ENCODE data around the gene BLACAT1. TPM values are rescaled to one million over a fixed set of nuclear protein-coding genes. Genes with fewer than 3 reads are reported as not detected.
A peak's percentile ranks its signal among the peaks of the same experiment; 100 is the strongest.

BLACAT1 gene
- total and polyA plus RNA-seq, 2 of the 13 experiments (the other 11 are each of a cell fraction or from before 2014, with no cell fraction given), result 1.2 to 2.8 TPM

- no peak for TF ChIP-seq MYNN (CRISPR knock-in tag; IDR thresholded peaks at IDR 0.05; ENCODE audit: low read depth)
- TF ChIP-seq NR0B2 (CRISPR knock-in tag; IDR thresholded peaks at IDR 0.05), result no peak
- TF ChIP-seq NPAS2 (CRISPR knock-in tag; IDR thresholded peaks at IDR 0.05; ENCODE audit: borderline replicate concordance), result no peak
- TF ChIP-seq MAFF (IDR thresholded peaks at IDR 0.05; ENCODE audit: low read depth, low read length), result no peak
- TF ChIP-seq, protein P1, sequence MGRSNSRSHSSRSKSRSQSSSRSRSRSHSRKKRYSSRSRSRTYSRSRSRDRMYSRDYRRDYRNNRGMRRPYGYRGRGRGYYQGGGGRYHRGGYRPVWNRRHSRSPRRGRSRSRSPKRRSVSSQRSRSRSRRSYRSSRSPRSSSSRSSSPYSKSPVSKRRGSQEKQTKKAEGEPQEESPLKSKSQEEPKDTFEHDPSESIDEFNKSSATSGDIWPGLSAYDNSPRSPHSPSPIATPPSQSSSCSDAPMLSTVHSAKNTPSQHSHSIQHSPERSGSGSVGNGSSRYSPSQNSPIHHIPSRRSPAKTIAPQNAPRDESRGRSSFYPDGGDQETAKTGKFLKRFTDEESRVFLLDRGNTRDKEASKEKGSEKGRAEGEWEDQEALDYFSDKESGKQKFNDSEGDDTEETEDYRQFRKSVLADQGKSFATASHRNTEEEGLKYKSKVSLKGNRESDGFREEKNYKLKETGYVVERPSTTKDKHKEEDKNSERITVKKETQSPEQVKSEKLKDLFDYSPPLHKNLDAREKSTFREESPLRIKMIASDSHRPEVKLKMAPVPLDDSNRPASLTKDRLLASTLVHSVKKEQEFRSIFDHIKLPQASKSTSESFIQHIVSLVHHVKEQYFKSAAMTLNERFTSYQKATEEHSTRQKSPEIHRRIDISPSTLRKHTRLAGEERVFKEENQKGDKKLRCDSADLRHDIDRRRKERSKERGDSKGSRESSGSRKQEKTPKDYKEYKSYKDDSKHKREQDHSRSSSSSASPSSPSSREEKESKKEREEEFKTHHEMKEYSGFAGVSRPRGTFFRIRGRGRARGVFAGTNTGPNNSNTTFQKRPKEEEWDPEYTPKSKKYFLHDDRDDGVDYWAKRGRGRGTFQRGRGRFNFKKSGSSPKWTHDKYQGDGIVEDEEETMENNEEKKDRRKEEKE (IDR thresholded peaks at IDR 0.05), result no peak
- TF ChIP-seq NFYB (CRISPR knock-in tag; IDR thresholded peaks at IDR 0.05), result no peak; the same call in 1 of the 2 replicates
- TF ChIP-seq CEBPB (IDR thresholded peaks at IDR 0.05; ENCODE audit: borderline replicate concordance, low read depth, low read length), result no peak
- TF ChIP-seq, protein P2, sequence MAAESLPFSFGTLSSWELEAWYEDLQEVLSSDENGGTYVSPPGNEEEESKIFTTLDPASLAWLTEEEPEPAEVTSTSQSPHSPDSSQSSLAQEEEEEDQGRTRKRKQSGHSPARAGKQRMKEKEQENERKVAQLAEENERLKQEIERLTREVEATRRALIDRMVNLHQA (CRISPR knock-in tag; IDR thresholded peaks at IDR 0.05), result no peak
- no peak for TF ChIP-seq ZBED4 (CRISPR knock-in tag; IDR thresholded peaks at IDR 0.05; ENCODE audit: borderline replicate concordance)
- no peak for TF ChIP-seq RBFOX2 (IDR thresholded peaks at IDR 0.05; ENCODE audit: low read depth, low read length)
- TF ChIP-seq, protein P3, sequence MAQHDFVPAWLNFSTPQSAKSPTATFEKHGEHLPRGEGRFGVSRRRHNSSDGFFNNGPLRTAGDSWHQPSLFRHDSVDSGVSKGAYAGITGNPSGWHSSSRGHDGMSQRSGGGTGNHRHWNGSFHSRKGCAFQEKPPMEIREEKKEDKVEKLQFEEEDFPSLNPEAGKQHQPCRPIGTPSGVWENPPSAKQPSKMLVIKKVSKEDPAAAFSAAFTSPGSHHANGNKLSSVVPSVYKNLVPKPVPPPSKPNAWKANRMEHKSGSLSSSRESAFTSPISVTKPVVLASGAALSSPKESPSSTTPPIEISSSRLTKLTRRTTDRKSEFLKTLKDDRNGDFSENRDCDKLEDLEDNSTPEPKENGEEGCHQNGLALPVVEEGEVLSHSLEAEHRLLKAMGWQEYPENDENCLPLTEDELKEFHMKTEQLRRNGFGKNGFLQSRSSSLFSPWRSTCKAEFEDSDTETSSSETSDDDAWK (CRISPR knock-in tag; IDR thresholded peaks at IDR 0.05), result no peak
- no peak for TF ChIP-seq ZNF256 (CRISPR knock-in tag; conservative IDR thresholded peaks at IDR 0.05)
- no peak for TF ChIP-seq HNRNPH1 (optimal IDR thresholded peaks at IDR 0.05; ENCODE audit: low read depth, low read length)
- TF ChIP-seq ARNT2 (CRISPR knock-in tag; IDR thresholded peaks at IDR 0.05; ENCODE audit: low read depth), result no peak
- no peak for TF ChIP-seq ZNF839 (CRISPR knock-in tag; IDR thresholded peaks at IDR 0.05; ENCODE audit: borderline replicate concordance)
- 0 out of 2 replicates have a peak, but pooled peaks have one; percentile 2 for TF ChIP-seq MYC (CRISPR knock-in tag; IDR thresholded peaks at IDR 0.05; ENCODE audit: borderline replicate concordance)
- no peak for TF ChIP-seq ATRX (CRISPR knock-in tag; IDR thresholded peaks at IDR 0.05; ENCODE audit: borderline replicate concordance)
- TF ChIP-seq, protein P4, sequence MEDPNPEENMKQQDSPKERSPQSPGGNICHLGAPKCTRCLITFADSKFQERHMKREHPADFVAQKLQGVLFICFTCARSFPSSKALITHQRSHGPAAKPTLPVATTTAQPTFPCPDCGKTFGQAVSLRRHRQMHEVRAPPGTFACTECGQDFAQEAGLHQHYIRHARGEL (CRISPR knock-in tag; IDR thresholded peaks at IDR 0.05), result no peak
- TF ChIP-seq SOX13 (IDR thresholded peaks at IDR 0.05), result no peak
- peak in 1 of 2 experiments; percentile 58; a peak in 2 of 4 replicates for TF ChIP-seq SOX13 (CRISPR knock-in tag; conservative IDR thresholded peaks at IDR 0.05 in 1 of 2, IDR thresholded peaks at IDR 0.05 in 1 of 2)
- TF ChIP-seq KDM5A (IDR thresholded peaks at IDR 0.05; ENCODE audit: borderline replicate concordance, low read length), result no peak
- no peak for TF ChIP-seq XBP1 (CRISPR knock-in tag; IDR thresholded peaks at IDR 0.05)
Observed at GRCh38 chr1:205492201-205492667, 36.4 kb upstream of the BLACAT1 start (continued).

Measured in HepG2 (cell line).